Measurements from ENCODE around the gene TGFB2. TPM values are rescaled to one million over a fixed set of nuclear protein-coding genes. Genes with fewer than 3 reads are reported as not detected.

The TGFB2 gene
- polyA plus RNA-seq, 1 experiment = 4.8 TPM

DNA sequence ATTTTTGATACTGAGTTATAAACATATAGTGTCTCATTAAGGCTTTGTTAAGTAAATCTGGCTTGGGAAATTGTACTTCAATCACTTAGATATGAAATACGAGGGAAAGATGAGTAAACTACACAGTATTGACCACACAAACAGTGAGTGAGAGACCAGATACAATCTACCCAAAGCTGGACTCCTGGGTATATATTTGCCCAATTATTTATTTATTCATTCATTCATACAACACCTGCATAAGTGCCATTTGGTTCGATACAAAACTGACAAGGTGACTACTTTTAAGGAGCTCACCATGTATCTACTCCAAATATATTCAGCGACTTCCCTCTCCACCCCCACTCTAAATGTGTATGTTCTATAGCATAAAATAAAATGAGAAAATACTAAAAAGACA lies 143.4 kb downstream of the TGFB2 start:
- POLR2A ChIA-PET = no interaction called here
- Histone ChIP-seq H3K4me3 (ENCODE audit: low read depth, low read length) (no peak overlapping the region), H3K27me3 (ENCODE audit: control insufficient read depth, insufficient read depth, low read length) (no peaks in the 10 kb centered on the region), H3K36me3 (ENCODE audit: control insufficient read depth, insufficient read depth, low read length) (no peaks in the 10 kb centered on the region)
- TF ChIP-seq, protein P1, sequence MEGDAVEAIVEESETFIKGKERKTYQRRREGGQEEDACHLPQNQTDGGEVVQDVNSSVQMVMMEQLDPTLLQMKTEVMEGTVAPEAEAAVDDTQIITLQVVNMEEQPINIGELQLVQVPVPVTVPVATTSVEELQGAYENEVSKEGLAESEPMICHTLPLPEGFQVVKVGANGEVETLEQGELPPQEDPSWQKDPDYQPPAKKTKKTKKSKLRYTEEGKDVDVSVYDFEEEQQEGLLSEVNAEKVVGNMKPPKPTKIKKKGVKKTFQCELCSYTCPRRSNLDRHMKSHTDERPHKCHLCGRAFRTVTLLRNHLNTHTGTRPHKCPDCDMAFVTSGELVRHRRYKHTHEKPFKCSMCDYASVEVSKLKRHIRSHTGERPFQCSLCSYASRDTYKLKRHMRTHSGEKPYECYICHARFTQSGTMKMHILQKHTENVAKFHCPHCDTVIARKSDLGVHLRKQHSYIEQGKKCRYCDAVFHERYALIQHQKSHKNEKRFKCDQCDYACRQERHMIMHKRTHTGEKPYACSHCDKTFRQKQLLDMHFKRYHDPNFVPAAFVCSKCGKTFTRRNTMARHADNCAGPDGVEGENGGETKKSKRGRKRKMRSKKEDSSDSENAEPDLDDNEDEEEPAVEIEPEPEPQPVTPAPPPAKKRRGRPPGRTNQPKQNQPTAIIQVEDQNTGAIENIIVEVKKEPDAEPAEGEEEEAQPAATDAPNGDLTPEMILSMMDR (IDR thresholded peaks at IDR 0.05; ENCODE audit: insufficient read depth, low read depth, low read length) = no peak
- CTCF ChIA-PET = interaction anchor here (0.9 to 1.0 kb wide), 2 partner anchors 11 to 33 kb away, joined by 3 read pairs; no protein-coding TSS in a partner anchor
- no peak for DNase-seq (ENCODE audit: low read depth)

DNA sequence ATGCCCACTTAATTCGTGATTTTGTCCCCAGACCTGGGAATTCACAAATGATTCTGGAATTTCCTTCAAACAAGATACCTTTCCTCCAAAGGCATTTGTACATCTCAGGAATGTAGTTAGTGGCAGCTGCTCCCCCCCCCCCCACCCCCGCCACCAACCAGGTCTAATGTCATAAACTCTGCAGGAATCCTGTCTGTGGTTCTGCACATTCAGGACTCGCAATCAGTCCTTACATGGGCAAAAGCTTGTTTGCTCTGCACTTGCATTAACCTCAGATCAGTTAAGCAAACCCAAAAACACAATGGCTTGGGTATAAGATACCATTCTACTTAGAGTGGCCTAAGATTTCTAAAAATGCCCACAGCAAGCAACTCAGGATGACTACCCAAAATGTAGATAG lies 143.8 kb downstream of the TGFB2 start:
- CTCF ChIA-PET = interaction anchor here (0.9 to 1.0 kb wide), 2 partner anchors 10 to 32 kb away, joined by 3 read pairs; no protein-coding TSS in a partner anchor
- H3K27me3 ChIP-seq (ENCODE audit: control insufficient read depth, insufficient read depth, low read length) = no peaks in the 10 kb centered on the region
- no peaks in the 10 kb centered on the region for H3K36me3 ChIP-seq (ENCODE audit: control insufficient read depth, insufficient read depth, low read length)
- H3K4me3 ChIP-seq (ENCODE audit: low read depth, low read length) = no peak overlapping the region
- DNase-seq (ENCODE audit: low read depth) = no peak
- TF ChIP-seq, protein P1 (IDR thresholded peaks at IDR 0.05; ENCODE audit: insufficient read depth, low read depth, low read length) = no peak
- POLR2A ChIA-PET = interaction anchor here (0.6 kb wide), 1 partner anchor 229 kb away, joined by 6 read pairs; no protein-coding TSS in a partner anchor

DNA sequence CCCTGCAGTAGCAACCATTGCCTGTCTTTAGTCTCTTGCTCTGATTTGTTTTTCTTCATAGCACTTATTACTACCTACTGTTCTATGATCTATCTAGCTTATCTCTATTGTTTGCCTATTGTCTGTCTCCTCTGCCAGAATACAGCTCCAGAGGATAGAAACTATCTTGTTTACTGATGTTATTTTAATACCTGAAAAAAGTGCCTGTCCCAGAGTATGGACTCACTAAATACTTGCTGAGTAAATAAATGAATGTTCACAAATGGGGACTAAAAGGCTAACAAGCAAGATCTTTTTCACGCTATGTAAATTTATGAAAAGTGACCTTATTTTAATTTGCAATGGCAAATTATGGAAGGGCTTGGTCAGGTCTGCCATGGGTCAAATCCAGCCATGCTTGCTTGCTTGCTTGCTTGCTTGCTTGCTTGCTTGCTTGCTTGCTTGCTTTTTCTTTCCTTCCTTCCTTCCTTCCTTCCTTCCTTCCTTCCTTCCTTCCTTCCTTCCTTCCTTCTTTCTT lies 145.3 kb downstream of the TGFB2 start:
- CTCF ChIA-PET = no interaction called here
- Histone ChIP-seq H3K4me3 (ENCODE audit: low read depth, low read length) (no peak overlapping the region), H3K36me3 (ENCODE audit: control insufficient read depth, insufficient read depth, low read length) (no peaks in the 10 kb centered on the region), H3K27me3 (ENCODE audit: control insufficient read depth, insufficient read depth, low read length) (no peaks in the 10 kb centered on the region)
- no peak for DNase-seq (ENCODE audit: low read depth)
- TF ChIP-seq, protein P1 (IDR thresholded peaks at IDR 0.05; ENCODE audit: insufficient read depth, low read depth, low read length) = no peak
- POLR2A ChIA-PET = no interaction called here

DNA sequence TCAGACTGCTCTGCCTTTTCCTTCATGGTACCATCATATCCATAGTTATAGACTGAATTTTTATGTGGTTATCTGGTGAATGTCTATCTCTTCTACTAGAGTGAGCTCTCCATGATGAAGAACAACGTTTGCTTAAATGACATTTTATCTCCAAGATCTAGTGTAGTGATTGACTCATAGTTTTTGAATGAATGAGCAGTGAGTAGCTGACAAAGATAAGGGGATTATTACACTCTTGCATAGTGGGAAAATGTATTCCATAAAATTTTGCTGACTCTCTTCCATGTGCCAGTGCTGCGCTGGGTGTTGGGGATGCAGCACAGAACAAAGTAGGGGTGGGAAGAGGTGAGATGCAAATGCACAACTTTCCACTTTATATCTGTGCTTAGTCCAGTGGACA lies 147.7 kb downstream of the TGFB2 start:
- CTCF ChIA-PET = no interaction called here
- TF ChIP-seq, protein P1 (IDR thresholded peaks at IDR 0.05; ENCODE audit: insufficient read depth, low read depth, low read length) = no peak
- H3K27me3 ChIP-seq (ENCODE audit: control insufficient read depth, insufficient read depth, low read length) = no peaks in the 10 kb centered on the region
- H3K4me3 ChIP-seq (ENCODE audit: low read depth, low read length) = no peak overlapping the region
- POLR2A ChIA-PET = no interaction called here
- no peaks in the 10 kb centered on the region for H3K36me3 ChIP-seq (ENCODE audit: control insufficient read depth, insufficient read depth, low read length)
- no peak for DNase-seq (ENCODE audit: low read depth)

DNA sequence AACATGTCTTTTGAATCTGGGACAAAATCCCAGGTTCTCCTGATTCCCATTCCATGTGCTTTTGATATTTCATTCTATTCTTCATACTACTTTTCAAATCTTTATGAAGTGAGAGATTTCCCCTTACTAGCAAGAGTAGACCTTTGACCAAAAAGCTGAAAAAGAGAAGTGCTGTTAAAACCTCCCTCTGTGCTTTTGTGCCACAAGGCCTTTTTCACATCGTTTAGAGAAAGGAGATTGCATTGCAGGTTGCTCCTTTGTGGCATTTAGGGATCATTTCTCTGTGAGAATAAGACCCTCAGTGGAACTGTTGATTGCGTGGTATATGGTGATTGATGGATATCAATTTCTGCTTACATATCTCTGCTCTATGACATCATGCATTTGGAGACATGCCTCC lies 148.8 kb downstream of the TGFB2 start:
- H3K27me3 ChIP-seq (ENCODE audit: control insufficient read depth, insufficient read depth, low read length) = no peaks in the 10 kb centered on the region
- ChIA-PET POLR2A (no interaction called here), CTCF (no interaction called here)
- no peak overlapping the region for H3K4me3 ChIP-seq (ENCODE audit: low read depth, low read length)
- no peak for DNase-seq (ENCODE audit: low read depth)
- no peaks in the 10 kb centered on the region for H3K36me3 ChIP-seq (ENCODE audit: control insufficient read depth, insufficient read depth, low read length)
- TF ChIP-seq, protein P1 (IDR thresholded peaks at IDR 0.05; ENCODE audit: insufficient read depth, low read depth, low read length) = no peak

Small RNA genes within 50 kb of the gene (small RNA-seq; reads per million reads assigned to genes)
- not detected for gene AC096638.1 (ENCODE audit: insufficient read length, low read depth, low replicate concordance)

Other genes with a start within 250 kb of the TGFB2 start
- 0.88 and 4.3 TPM in 2 replicates for gene RRP15, start 60.0 kb upstream of the TGFB2 start, polyA plus RNA-seq (2011; rRNA removed)

All from BJ (cell line).